H1 (cell line): ENCODE measurements around the gene TMEM134. TPM values are rescaled to one million over a fixed set of nuclear protein-coding genes. Genes with fewer than 3 reads are reported as not detected.

Experiments
- FOSL1 ChIP-seq: IDR thresholded peaks from 2 replicates; pipeline ENCODE4 v1.6.1; 2011; ENCODE audit warnings: mild to moderate bottlenecking, low read depth, low read length, moderate library complexity; ENCODE audit not compliant: insufficient read depth
- KDM4A ChIP-seq: IDR thresholded peaks from one replicate; pipeline ENCODE4 v1.7.1; 2012; ENCODE audit warnings: low read depth, mild to moderate bottlenecking, moderate library complexity, low read length, inconsistent platforms; ENCODE audit not compliant: severe bottlenecking
- POU5F1 ChIP-seq: IDR thresholded peaks from 2 replicates; pipeline ENCODE4 v1.6.1; 2011; ENCODE audit warnings: low read depth, mild to moderate bottlenecking, low read length, moderate library complexity
- TAF7 ChIP-seq: optimal IDR thresholded peaks from 2 replicates; pipeline ENCODE3; 2011; ENCODE audit warnings: low read depth, mild to moderate bottlenecking, inconsistent platforms, low read length, moderate library complexity, borderline replicate concordance
- TEAD4 ChIP-seq: IDR thresholded peaks from 2 replicates; pipeline ENCODE4 v1.6.1; 2012; ENCODE audit warnings: low read depth, low read length, inconsistent platforms, mixed read lengths
- polyA plus RNA-seq, 7 experiments: library from polyadenylated mRNA; depleted of rRNA in 3 of 7; stranded (reverse) in 5 of 7; unstranded in 2 of 7; fragments of >200 nt in 5 of 7; fragments of 200-250 nt in 2 of 7; gene quantifications; 1 replicate in 5 of 7; 2 replicates in 1 of 7; 4 replicates in 1 of 7; pipeline versions ENCODE4 v1.2.1 to v1.2.3, GENCODE V29; 2011 to 2013; ENCODE audit warnings: missing spikeins in 2 of 7, mixed read lengths in 2 of 7
- total RNA-seq: library from RNA; stranded (reverse); fragmentation: NEBNext Ultra II Directional; extraction: Animal tissue kit (Norgen Biotek cat#: 25700); gene quantifications from 2 replicates; pipeline ENCODE4 v1.2.1, GENCODE V29; 2021
- TF ChIP-seq, protein P1 (sequence below): IDR thresholded peaks from 2 replicates; pipeline ENCODE4 v1.6.1; 2012; ENCODE audit warnings: low read length, inconsistent platforms

TMEM134 gene
- total and polyA plus RNA-seq, 2 of the 8 experiments (the other 6 are each of a cell fraction or from before 2014, with no cell fraction given), result 32.4 to 229 TPM

- TF ChIP-seq KDM4A (no peak), TEAD4 (no peak), FOSL1 (no peak), TAF7 (no peak), POU5F1 (no peak)
- TF ChIP-seq, protein P1, sequence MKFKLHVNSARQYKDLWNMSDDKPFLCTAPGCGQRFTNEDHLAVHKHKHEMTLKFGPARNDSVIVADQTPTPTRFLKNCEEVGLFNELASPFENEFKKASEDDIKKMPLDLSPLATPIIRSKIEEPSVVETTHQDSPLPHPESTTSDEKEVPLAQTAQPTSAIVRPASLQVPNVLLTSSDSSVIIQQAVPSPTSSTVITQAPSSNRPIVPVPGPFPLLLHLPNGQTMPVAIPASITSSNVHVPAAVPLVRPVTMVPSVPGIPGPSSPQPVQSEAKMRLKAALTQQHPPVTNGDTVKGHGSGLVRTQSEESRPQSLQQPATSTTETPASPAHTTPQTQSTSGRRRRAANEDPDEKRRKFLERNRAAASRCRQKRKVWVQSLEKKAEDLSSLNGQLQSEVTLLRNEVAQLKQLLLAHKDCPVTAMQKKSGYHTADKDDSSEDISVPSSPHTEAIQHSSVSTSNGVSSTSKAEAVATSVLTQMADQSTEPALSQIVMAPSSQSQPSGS, result no peak
Observed at GRCh38 chr11:67516806-67517205, 47.8 kb upstream of the TMEM134 start (continued).
